Astrocyte (in vitro differentiated cells and primary cell): Measurements from ENCODE around the gene HYAL2.

ENCODE experiments used
- EZH2 ChIP-seq: IDR thresholded peaks from 2 replicates; pipeline ENCODE4 v1.6.1; 2012; ENCODE audit warnings: mild to moderate bottlenecking, low read length, inconsistent platforms; ENCODE audit not compliant: insufficient read depth
- TF ChIP-seq, protein P1 (sequence below): IDR thresholded peaks from 2 replicates; pipeline ENCODE4 v1.5.1; 2011; ENCODE audit warnings: low read depth, mild to moderate bottlenecking, inconsistent platforms, low read length, moderate library complexity; ENCODE audit not compliant: insufficient read depth

GRCh38 chr3:50330330-50330729 is 7.8 kb upstream of the HYAL2 start:
- TF ChIP-seq EZH2: no peak
- TF ChIP-seq, protein P1, sequence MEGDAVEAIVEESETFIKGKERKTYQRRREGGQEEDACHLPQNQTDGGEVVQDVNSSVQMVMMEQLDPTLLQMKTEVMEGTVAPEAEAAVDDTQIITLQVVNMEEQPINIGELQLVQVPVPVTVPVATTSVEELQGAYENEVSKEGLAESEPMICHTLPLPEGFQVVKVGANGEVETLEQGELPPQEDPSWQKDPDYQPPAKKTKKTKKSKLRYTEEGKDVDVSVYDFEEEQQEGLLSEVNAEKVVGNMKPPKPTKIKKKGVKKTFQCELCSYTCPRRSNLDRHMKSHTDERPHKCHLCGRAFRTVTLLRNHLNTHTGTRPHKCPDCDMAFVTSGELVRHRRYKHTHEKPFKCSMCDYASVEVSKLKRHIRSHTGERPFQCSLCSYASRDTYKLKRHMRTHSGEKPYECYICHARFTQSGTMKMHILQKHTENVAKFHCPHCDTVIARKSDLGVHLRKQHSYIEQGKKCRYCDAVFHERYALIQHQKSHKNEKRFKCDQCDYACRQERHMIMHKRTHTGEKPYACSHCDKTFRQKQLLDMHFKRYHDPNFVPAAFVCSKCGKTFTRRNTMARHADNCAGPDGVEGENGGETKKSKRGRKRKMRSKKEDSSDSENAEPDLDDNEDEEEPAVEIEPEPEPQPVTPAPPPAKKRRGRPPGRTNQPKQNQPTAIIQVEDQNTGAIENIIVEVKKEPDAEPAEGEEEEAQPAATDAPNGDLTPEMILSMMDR: no peak
